ENCODE data around the gene LSM2.

Gene LSM2

GRCh38 chr6:31776989-31777666 is 29.6 kb downstream of the LSM2 start, which contains the start of gene VWA7:
Gene VWA7 (minus strand): TSS chr6:31777328. CDS start chr6:31776779, 549 bp downstream.
- DNase-seq (ENCODE audit: low read depth, low spot score) = peak; percentile 84

DNA sequence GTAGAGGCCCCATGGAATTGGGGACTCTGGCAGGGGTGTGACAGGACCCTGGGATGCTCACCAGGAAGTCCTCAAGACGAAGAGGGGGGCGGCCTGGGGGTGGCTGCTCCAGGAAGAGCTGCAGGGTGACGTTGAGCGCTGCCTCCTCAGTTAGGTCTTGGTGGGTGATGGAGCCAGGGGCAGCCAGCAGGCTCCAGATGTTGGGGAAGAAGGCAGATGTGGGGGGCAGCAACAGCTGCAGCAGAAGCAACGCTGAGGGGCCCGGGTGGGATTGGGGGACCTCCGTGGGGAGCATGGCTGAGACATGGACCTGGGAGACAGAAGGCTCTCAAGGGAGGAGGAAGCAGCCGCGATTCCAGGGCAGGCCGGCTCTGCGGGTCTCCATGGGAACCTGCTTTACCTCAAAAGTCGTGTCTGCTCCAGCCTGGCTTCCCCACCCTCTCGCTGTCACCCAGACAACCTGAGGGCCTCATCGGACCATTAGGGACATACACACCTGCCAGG is 30.2 kb downstream of the LSM2 start:
- peak; percentile 16 for DNase-seq (ENCODE audit: low read depth, low spot score)

DNA sequence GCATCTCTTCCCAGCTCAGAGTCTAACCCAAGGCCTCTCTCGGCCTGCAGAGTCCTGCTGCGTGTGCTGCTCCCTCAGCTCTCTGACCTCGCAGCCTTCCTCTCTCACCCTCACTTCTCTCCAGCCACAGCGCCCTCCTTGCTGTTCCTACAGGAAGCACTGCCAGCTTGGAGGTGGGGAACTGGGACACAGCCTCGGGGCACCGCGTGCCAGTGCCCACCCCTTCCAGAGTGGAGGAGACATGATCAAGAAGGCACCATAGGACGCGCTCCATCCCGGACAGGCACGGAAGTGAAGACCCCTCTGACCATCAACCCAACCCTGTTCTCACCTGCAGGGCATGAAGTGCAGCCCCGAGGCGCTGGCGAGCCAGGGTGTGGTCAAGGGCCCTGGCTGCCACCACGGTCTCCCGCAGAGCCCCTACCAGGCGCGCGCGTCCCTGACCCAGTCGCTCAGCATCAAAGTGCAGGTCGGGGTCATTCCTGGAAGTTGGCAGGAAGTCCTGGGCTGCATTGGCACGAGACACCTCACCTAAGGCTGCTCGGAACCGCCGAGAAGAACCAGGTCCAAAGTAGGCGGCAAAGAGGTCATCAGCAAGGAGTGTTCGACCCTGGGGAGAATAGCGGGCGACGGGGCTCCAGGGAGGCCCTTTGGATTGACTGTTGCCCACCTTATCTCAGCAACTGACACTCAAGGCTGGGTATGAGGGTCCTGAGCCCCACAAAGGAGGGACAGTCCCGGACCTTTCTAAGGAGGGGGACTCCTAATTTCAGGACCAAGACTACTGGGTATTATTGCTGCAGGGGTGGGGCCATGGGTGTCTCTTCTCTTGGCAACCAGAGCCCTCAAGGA is 30.9 kb downstream of the LSM2 start:
- DNase-seq (ENCODE audit: low read depth, low spot score) = no peak

GRCh38 chr6:31775184-31775583 is 31.6 kb downstream of the LSM2 start:
- DNase-seq (ENCODE audit: low read depth, low spot score) = no peak

DNA sequence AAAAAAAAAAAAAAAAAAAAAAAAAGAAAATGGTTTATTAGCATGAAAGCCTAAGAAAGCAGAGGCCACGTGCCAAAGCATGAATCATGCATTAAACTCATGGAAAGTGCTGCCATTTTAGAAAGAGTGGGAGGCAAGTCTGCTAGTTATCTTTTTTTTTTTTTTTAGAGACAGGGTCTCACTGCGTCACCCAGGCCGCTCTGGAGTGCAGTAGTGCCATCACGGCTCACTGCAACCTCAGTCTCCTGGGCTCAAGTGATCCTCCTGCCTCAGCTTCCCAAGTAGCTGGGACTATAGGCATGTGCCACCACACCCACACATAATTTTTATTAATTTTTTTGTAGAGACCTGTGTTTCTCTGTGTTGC is 34.8 kb downstream of the LSM2 start:
- DNase-seq (ENCODE audit: low read depth, low spot score) = no peak

DNA sequence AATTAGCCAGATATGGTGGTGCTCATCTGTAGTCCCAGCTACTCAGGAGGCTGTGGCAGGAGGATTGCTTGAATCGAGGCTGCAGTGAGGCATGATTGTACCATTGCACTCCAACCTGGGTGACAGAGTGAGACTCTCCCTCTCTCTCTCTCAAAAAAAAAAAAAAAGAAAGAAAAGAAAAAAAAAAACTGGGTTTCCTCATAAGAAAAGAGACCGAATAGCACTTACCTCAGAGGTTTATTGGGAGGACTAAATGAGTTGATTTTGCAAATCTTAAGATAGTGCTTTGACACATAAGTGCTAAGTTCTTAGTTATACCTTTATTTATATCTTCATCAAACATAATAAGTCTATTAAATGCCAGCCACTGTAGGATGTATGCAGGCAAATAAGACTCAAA is 35.9 kb downstream of the LSM2 start:
- no peak for DNase-seq (ENCODE audit: low read depth, low spot score)

- DNase-seq (ENCODE audit: low read depth, low spot score) = peak; percentile 37
Observed at GRCh38 chr6:31769684-31770371, 36.9 kb downstream of the LSM2 start.

DNA sequence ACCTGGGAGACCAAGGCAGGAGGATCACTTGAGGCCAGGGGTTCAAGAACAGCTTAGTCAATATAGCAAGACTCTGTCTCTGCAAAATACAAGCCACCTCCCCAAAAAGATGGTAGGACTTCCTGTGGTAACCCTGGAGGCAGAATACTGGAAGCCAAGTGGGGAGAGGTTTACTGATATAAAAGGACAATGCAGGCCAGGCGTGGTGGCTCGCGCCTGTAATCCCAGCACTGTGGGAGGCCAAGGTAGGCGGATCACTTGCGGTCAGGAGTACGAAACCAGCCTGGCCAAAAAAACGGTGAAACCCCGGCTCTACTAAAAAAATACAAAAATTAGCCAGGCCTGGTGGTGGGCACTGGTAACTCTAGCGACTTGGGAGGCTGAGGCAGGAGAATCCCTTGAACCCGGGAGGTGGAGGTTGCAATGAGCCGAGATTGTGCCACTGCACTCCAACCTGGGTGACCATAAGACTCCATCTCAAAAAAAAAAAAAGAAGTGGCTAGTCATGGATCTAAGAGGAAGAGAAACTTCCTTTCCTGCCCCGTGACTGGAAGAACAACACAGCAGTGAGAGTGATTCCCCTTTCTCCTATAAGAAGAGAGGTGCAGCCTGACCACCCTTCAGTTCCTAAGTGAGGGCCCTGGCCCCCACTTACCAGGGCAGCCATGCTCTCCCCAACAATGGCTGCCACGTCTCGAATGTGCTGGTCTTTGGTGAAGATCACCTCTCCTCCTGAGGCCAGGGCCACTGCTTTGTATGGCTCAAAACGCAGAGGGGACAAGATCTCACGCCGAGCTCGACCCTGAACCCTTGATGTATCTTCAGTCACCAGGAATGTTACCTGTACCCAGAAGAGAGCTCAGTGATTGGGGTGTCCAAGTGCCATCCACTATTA is 38.2 kb downstream of the LSM2 start:
- no peak for DNase-seq (ENCODE audit: low read depth, low spot score)

DNA sequence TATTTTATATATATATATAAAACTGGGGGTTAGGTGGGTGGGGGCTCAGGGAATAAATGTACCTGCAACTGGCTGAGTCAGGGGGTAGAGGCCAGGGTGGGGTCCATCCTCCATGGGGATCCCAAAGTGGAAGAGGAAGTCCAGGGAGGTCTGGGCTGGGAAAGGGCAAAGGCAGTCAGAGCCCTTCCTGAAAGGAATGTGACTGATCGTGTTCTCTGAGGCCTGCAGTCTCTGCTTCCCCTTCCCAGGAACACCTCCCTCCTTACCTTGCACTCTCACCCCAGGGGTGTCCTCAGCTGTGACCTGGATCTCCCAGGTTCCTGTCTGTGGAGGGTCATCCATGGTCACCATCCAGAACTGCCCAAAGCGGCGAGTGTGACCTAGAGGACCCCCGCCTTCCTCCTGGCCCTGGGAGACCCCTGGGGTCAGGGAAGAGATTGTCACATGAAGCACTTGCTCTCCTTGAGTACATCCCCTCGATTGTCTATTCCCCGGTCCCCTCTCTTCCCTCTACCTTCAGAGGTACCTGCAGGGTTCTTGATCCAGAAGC is 39.6 kb downstream of the LSM2 start:
- DNase-seq (ENCODE audit: low read depth, low spot score) = no peak

DNA sequence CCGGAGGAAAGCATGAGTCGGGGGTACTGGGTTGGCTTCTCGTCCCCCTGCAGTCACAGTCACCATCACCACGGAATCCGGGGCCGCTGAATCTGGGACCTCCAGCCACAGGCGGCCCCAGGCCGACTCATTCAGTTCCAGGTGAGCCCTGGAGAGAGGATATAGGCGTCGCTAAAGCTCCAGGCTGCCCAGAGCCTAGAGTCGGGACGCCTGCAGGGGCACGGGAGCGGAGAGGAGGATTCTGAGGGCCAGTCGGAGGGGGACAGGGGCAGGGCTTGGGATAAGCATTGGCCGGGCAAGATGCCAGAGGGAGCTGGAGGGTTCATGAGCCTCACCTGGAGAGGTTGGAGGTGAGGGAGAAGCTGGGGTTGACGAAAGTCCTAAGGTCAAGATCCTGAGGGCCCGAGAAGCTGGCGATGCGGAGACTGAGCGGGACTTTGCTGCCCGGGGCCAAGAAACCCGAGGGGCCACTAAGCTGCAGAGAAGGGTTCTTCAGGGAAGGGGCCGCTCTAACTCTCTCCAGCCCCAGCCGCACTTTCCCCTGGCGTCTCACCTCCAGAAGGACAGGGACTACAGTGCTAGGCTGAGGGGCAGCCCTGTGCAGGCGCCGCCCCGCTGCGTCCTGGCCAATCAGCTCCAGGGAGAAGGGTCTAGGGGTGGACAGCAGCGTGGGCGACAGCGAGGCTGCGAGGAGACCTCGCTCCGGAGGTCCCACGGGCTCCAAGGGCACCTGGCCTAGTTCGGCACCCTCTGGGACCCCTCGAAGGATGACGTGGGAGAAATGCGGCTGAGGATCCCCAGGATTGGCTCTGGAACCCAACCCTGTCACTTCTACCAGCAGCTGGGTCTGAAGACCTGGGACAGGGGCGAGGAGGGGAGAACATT is 40.6 kb downstream of the LSM2 start:
- peak; percentile 21 for DNase-seq (ENCODE audit: low read depth, low spot score)

- no peak for DNase-seq (ENCODE audit: low read depth, low spot score)
Observed at GRCh38 chr6:31765559-31765909, 41.2 kb downstream of the LSM2 start.

- DNase-seq (ENCODE audit: low read depth, low spot score) = no peak
Observed at GRCh38 chr6:31764198-31764597, 42.6 kb downstream of the LSM2 start.

- DNase-seq (ENCODE audit: low read depth, low spot score) = peak; percentile 66
Observed at GRCh38 chr6:31763619-31763940, 43.2 kb downstream of the LSM2 start.

- no peak for DNase-seq (ENCODE audit: low read depth, low spot score)
Observed at GRCh38 chr6:31762878-31763618, 43.7 kb downstream of the LSM2 start.

- no peak for DNase-seq (ENCODE audit: low read depth, low spot score)
Observed at GRCh38 chr6:31762356-31762755, 44.4 kb downstream of the LSM2 start, which contains the start of gene SAPCD1. Gene SAPCD1 (plus strand): TSS chr6:31762656. CDS start chr6:31763055, 399 bp downstream.

DNA sequence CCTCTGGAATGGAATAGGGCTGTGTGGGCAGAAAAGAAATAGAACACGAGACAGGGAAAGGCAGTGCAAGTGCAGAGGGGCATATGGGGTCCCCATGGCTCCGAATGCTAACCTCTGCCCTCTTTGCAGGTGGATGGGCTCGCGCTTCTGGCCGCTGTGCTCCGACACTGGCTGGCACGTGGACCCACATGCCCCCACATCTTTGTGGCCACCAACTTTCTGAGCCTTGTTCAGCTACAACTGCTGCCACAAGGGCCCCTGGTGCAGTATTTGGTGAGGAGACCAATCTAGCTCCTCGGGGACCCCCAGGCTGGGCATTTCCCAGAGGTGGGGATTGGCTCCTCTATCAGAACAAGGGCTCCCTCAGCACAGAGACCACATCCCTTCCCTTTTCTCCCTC is 45.4 kb downstream of the LSM2 start:
- DNase-seq (ENCODE audit: low read depth, low spot score) = no peak

DNA sequence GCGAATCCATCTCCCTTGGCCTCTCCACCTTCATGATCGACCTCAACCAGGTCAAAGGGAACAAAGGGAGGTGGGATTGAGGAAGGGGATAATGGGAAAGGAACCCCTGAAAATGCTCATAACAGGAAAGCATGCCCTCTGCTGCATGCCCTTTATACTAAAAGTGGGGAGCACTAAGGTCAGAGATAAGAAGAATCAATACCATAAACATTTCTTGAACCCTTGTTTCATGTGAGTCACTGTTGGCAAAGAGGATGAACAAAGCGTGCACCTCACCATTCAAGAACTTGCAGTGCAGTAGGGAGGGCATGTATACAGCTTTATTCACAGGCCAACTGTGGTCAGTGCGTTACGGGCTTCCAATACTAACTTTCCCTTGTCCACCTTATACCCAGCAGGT is 46.0 kb downstream of the LSM2 start:
- no peak for DNase-seq (ENCODE audit: low read depth, low spot score)

GRCh38 chr6:31758281-31758680 is 48.5 kb downstream of the LSM2 start:
- DNase-seq (ENCODE audit: low read depth, low spot score) = no peak

DNA sequence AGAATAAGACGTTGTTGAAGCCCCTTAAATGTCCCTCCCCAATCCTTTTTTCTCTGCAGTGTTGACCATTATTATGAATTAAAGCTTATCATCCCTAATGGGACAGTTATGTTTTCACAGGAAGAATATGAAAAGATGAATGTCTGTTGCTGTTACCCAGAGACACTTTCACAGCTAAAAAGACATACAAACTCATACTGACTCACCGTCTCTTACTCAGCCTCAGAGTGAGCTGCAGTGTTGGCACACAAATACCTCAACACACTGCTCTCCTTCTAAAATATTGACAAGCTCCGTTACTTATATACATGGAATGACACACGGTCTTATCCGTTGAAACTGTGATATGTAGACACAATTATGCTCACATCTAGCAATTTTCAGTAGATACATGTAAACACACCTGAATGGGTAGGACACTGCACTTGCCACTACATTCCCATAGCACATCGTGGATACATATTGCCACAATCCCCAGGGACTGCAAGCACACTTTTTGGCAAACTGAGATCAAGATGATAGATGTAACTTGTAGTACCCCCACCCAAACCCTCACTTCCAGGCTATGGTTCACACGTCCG is 53.9 kb downstream of the LSM2 start:
- peak; percentile 65 for DNase-seq (ENCODE audit: low read depth, low spot score)

Data from astrocyte of the hippocampus (primary cell).